ENCODE measurements around the gene LY6G5C. TPM values are rescaled to one million over a fixed set of nuclear protein-coding genes. Genes with fewer than 3 reads are reported as not detected.

Gene LY6G5C
- total RNA-seq, 2 experiments from 2014 or later = 2.3 to 2.4 TPM

- peaks cover 72% of the 10 kb centered on the region for H3K36me3 Mint-ChIP-seq
- no peak for DNase-seq
- H3K9me3 Mint-ChIP-seq = no peaks in the 10 kb centered on the region
- H3K27ac Mint-ChIP-seq = peak overlapping the region; percentile 97
- H3K4me3 Mint-ChIP-seq = peak overlapping the region; percentile 96
- H3K4me1 Mint-ChIP-seq = peaks cover 66% of the 10 kb centered on the region
- H3K27me3 Mint-ChIP-seq = no peaks in the 10 kb centered on the region
Measured at GRCh38 chr6:31663126-31663960, 17.5 kb downstream of the LY6G5C start.

DNA sequence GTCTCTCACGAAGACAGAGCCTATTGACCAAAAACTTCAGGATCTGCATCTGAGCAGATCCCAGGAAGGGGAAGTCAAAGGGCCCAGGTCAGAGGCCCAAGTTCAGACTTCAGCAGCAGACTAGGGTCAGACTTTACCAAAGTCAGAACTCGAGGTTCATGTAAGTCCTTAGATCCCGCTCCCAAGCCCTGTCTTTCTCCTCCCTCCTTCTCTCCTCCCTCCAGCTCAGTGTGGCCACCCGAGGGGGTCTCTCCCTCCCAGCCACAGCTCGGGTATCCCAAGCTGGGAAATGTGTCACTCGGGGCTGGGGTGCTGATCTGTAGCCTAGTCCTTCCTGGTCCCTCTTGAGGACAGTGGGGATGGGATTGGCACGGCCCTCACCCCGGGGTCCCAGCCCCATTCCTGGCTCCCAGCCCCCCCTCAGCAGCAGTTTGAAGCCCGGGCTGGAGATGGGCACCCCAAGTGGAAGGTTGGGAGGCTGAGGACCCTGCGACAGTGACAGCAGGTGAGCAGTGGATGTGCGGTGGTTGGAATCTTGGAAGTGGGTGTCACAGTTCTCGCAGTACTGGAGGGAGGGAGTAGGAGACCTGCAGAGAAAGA is 18.6 kb downstream of the LY6G5C start:
- no peak for DNase-seq
- Mint-ChIP-seq H3K4me1 (peaks cover 66% of the 10 kb centered on the region), H3K9me3 (no peaks in the 10 kb centered on the region), H3K27ac (peak overlapping the region; percentile 79), H3K27me3 (no peaks in the 10 kb centered on the region), H3K36me3 (peaks cover 69% of the 10 kb centered on the region), H3K4me3 (peak overlapping the region; percentile 11)

DNA sequence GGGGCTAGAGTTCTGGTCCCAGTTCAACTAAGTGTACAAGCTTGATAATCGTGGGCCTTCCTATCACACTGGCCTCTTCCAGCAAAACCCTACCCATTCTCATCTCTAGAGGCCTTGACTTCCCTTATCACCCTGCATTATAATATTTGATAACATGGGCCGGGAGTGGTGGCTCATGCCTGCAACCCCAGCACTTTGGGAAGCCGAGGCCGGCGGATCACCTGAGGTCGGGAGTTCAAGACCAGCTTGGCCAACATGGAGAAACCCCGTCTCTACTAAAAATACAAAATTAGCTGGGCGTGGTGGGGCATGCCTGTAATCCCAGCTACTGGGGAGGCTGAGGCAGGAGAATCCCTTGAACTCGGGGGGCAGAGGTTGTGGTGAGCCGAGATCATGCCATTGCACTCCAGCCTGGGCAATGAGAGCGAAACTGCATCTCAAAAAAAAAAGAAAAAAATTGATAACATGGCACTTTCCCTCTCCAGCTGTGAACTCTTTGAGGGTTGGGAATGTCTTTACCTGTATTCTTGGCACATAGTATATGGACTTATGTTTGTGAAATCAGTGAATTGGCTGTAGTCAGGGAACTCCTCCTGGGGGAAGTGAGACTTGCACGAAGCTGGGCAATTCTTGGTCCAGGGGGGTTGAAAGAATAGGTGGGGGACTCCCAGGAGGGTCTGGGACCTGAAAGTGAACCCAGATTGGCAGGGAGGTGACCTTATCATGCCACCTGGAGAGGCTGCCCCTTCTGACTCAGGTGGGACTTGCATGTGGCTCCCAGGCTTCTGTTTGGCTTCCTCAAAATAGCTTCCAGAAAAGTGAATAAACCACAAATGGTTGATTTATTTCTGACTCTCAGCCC is 19.4 kb downstream of the LY6G5C start:
- no peak for DNase-seq
- Mint-ChIP-seq H3K27me3 (no peaks in the 10 kb centered on the region), H3K4me3 (peak overlapping the region; percentile 97), H3K27ac (peak overlapping the region; percentile 79), H3K36me3 (peaks cover 66% of the 10 kb centered on the region), H3K9me3 (no peaks in the 10 kb centered on the region), H3K4me1 (peaks cover 62% of the 10 kb centered on the region)

- H3K36me3 Mint-ChIP-seq = peaks cover 68% of the 10 kb centered on the region
- no peaks in the 10 kb centered on the region for H3K27me3 Mint-ChIP-seq
- DNase-seq = peak; percentile 86
- H3K9me3 Mint-ChIP-seq = no peaks in the 10 kb centered on the region
- H3K4me3 Mint-ChIP-seq = peak within 1 kb of the TSS; percentile 97
- H3K4me1 Mint-ChIP-seq = peaks cover 64% of the 10 kb centered on the region
- peak within 1 kb of the TSS; percentile 91 for H3K27ac Mint-ChIP-seq
Measured at GRCh38 chr6:31660381-31661261, 20.2 kb downstream of the LY6G5C start, which contains the start of gene C6orf47. Gene C6orf47 (minus strand): TSS chr6:31660778. CDS start chr6:31659947, 831 bp downstream.

- peak overlapping the region; percentile 91 for H3K27ac Mint-ChIP-seq
- H3K4me3 Mint-ChIP-seq = peak overlapping the region; percentile 97
- no peaks in the 10 kb centered on the region for H3K9me3 Mint-ChIP-seq
- H3K36me3 Mint-ChIP-seq = peaks cover 70% of the 10 kb centered on the region
- no peaks in the 10 kb centered on the region for H3K27me3 Mint-ChIP-seq
- peak; percentile 43 for DNase-seq
- peaks cover 68% of the 10 kb centered on the region for H3K4me1 Mint-ChIP-seq
Measured at GRCh38 chr6:31659649-31660380, 21.1 kb downstream of the LY6G5C start.

GRCh38 chr6:31658983-31659648 is 21.8 kb downstream of the LY6G5C start:
- H3K4me1 Mint-ChIP-seq = peaks cover 63% of the 10 kb centered on the region
- peak overlapping the region; percentile 91 for H3K27ac Mint-ChIP-seq
- H3K4me3 Mint-ChIP-seq = peak overlapping the region; percentile 97
- H3K27me3 Mint-ChIP-seq = no peaks in the 10 kb centered on the region
- no peak for DNase-seq
- H3K9me3 Mint-ChIP-seq = no peaks in the 10 kb centered on the region
- peaks cover 63% of the 10 kb centered on the region for H3K36me3 Mint-ChIP-seq

DNA sequence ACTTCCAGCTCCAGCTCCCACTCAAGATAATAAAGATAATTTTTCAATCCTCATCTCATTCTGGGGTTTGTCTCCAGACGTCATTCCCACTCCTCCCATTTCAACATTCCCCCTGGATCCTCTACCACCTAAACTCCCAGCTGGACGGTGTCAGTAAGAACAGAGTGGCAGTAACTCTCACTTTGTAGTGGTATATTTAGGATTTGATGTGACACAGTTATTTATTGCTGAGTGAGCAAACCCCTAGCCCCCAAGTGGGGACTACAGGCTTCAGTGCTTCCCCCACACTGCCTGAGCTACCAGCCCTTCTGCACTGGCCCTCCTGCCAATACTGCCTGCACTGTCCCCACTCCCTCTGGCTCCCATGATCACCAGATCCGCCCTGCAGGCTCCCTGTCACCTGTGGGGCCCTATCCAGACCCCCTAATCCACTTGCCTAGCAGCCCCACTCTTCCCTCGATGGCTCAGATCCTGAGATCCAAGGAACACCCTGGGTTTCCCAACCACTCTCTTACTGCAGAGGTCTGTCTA is 22.6 kb downstream of the LY6G5C start:
- Mint-ChIP-seq H3K4me3 (peak overlapping the region; percentile 97), H3K27ac (peak overlapping the region; percentile 64), H3K27me3 (no peaks in the 10 kb centered on the region), H3K4me1 (peaks cover 57% of the 10 kb centered on the region), H3K9me3 (no peaks in the 10 kb centered on the region), H3K36me3 (peaks cover 54% of the 10 kb centered on the region)
- DNase-seq = no peak

DNA sequence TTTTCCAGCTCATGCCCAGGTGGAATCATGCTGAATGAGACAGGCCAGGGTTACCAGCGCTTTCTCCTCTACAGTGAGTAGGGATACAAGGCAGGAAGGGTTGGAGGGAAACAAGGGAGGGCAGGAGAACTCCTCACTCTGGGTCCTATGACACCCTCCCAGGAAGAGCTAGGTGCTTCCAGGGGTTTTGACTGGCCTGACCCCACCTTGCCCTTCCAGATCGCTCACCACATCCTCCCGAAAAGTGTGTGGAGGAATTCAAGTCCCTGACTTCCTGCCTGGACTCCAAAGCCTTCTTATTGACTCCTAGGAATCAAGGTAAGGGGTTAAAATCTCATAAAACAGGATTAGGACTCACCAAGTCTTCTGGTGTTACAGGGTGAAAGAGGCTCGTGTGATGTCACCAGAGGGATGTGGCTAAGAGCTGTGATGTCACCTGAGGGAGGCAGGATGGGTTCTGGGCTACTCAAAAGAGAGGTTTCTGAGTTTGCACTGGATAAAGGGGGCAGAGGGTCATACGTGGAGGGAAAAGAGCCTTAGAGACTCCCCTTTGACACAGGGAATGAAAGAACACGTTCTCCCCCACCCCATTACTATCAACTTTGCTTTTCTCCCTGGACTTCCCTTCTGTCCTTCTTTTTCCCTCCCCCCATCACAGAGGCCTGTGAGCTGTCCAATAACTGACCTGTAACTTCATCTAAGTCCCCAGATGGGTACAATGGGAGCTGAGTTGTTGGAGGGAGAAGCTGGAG is 23.3 kb downstream of the LY6G5C start:
- no peaks in the 10 kb centered on the region for H3K27me3 Mint-ChIP-seq
- peak overlapping the region; percentile 97 for H3K4me3 Mint-ChIP-seq
- no peak for DNase-seq
- peak overlapping the region; percentile 64 for H3K27ac Mint-ChIP-seq
- H3K9me3 Mint-ChIP-seq = no peaks in the 10 kb centered on the region
- peaks cover 50% of the 10 kb centered on the region for H3K36me3 Mint-ChIP-seq
- H3K4me1 Mint-ChIP-seq = peaks cover 59% of the 10 kb centered on the region

- Mint-ChIP-seq H3K27ac (peak within 1 kb of the TSS; percentile 12), H3K36me3 (peaks cover 50% of the 10 kb centered on the region), H3K4me1 (peaks cover 58% of the 10 kb centered on the region), H3K4me3 (no peak within 1 kb of the TSS), H3K9me3 (no peaks in the 10 kb centered on the region), H3K27me3 (peaks cover 6% of the 10 kb centered on the region)
- DNase-seq = no peak
Measured at GRCh38 chr6:31655349-31656237, 25.3 kb downstream of the LY6G5C start, which contains the start of gene APOM. Gene APOM (plus strand): TSS chr6:31655894. CDS start chr6:31655967, 73 bp downstream.

- peaks cover 49% of the 10 kb centered on the region for H3K36me3 Mint-ChIP-seq
- no peaks in the 10 kb centered on the region for H3K9me3 Mint-ChIP-seq
- no peak overlapping the region for H3K4me3 Mint-ChIP-seq
- peaks cover 6% of the 10 kb centered on the region for H3K27me3 Mint-ChIP-seq
- H3K4me1 Mint-ChIP-seq = peaks cover 57% of the 10 kb centered on the region
- no peak for DNase-seq
- peak overlapping the region; percentile 4 for H3K27ac Mint-ChIP-seq
Measured at GRCh38 chr6:31654574-31655348, 26.1 kb downstream of the LY6G5C start.
